GM10248 (cell line): ENCODE data around the gene PALLD.

ENCODE experiments used
- CTCF ChIA-PET: fragments of 300-600 bp; sonication (Branson Sonifier 250); formaldehyde crosslinking; extraction: SDS; loops from one replicate; lab custom pipeline; 2021; ENCODE audit warnings: antibody characterized with exemption; lab: Yijun Ruan, JAX
- POLR2A ChIA-PET: fragments of 350-650 bp; sonication (Branson Sonifier 250); formaldehyde crosslinking; extraction: SDS; loops from one replicate; lab custom pipeline; 2020; ENCODE audit warnings: antibody characterized with exemption; lab: Yijun Ruan, JAX
- DNase-seq: peaks from one replicate; pipeline ENCODE4 v3.0.0; 2012; ENCODE audit errors: extremely low spot score
- TF ChIP-seq, protein P1 (sequence below): IDR thresholded peaks from 2 replicates; pipeline ENCODE4 v1.5.1; 2012; ENCODE audit warnings: mild to moderate bottlenecking, low read depth; ENCODE audit errors: extremely low read depth, missing control alignments, control extremely low read depth

PALLD gene

DNA sequence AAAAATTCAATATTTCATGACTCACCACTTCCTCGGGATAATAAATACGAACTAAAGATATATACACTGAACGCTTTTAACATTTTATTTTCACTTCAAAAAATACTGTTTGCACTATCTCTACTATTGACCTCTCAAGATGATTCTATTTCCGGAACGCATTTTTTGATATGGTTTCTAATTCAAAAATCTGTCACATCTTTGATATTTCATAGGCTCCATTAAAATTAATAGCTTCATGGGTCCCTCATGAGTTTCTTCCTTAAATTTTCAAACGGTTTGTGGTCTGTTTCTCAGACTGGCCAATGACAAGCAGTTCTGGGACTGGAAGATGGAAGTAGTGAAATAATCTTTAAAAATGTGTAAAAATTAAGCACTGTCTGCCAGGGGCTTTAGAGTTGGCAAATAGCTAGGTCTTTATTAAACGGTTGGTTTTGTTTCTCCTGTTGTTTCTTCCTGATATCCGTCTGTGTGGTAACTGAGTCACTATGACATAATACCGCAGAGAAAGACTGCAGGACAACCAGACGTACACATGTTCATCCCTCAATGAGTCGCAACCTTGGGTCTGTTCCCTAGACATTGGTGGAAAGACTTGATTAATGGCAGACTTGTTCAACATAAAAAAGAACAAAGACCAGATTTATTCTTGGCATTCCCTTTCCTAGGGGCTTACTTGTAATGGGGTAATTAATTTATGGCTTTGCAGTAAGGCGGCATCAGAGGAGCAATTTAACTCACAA lies 133.8 kb downstream of the PALLD start:
- no peak for DNase-seq
- TF ChIP-seq, protein P1, sequence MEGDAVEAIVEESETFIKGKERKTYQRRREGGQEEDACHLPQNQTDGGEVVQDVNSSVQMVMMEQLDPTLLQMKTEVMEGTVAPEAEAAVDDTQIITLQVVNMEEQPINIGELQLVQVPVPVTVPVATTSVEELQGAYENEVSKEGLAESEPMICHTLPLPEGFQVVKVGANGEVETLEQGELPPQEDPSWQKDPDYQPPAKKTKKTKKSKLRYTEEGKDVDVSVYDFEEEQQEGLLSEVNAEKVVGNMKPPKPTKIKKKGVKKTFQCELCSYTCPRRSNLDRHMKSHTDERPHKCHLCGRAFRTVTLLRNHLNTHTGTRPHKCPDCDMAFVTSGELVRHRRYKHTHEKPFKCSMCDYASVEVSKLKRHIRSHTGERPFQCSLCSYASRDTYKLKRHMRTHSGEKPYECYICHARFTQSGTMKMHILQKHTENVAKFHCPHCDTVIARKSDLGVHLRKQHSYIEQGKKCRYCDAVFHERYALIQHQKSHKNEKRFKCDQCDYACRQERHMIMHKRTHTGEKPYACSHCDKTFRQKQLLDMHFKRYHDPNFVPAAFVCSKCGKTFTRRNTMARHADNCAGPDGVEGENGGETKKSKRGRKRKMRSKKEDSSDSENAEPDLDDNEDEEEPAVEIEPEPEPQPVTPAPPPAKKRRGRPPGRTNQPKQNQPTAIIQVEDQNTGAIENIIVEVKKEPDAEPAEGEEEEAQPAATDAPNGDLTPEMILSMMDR, result no peak
- ChIA-PET POLR2A (no interaction called here), CTCF (interaction anchor here (1.6 kb wide), 1 partner anchor 11 kb away, joined by 3 read pairs; no protein-coding TSS in a partner anchor)

- POLR2A ChIA-PET, result no interaction called here
- CTCF ChIA-PET, result interaction anchor here (1.6 kb wide), 1 partner anchor 12 kb away, joined by 3 read pairs; no protein-coding TSS in a partner anchor
- TF ChIP-seq, protein P1, result no peak
- DNase-seq, result no peak
Observed at GRCh38 chr4:168631241-168632162, 134.7 kb downstream of the PALLD start.

DNA sequence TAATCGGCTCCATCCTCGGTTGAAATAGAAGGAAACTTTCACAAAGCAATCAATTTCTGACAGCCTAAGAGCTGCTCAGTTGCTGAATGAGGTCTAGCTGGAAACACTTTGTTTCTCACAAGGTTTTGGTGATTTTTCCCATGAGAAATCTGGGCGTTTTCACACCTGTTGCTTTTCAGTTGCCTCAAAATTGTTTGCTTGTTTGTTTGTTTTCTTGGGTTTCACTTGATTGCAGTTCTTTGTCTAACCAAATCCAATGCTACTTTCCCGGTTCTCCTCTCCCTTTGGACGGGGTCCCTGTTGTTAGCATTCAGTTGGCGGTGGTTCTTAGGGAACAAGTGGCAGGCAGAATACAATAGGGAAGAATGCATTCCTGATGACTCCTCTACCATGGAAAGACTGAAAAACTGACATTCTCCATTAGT lies 135.5 kb downstream of the PALLD start:
- ChIA-PET POLR2A (no interaction called here), CTCF (interaction anchor here (1.6 kb wide), 1 partner anchor 13 kb away, joined by 3 read pairs; no protein-coding TSS in a partner anchor)
- DNase-seq, result no peak
- TF ChIP-seq, protein P1, result no peak

DNA sequence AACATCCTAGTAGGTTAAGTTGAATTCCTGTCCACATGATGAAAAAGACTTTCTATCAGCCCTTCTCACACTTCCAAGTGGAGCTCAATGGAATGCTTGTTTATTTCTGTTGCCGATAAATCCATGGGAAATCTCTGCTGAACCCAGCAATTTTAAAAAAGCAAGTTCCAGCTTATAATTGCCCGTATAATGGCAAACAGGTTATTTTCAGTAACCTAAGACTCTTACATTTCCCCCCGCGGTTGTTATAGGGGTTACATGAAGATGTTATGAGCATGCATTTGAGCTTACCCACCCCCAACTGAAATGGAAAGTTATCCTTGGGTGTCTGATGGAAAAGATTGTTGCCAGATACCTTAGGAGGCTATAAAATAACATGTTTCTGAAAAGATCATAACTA lies 136.2 kb downstream of the PALLD start:
- ChIA-PET POLR2A (no interaction called here), CTCF (interaction anchor here (1.1 to 2.0 kb wide), 3 partner anchors 10 to 27 kb away, joined by 3 to 4 read pairs (median 3); no protein-coding TSS in a partner anchor)
- TF ChIP-seq, protein P1, result no peak
- DNase-seq, result no peak

DNA sequence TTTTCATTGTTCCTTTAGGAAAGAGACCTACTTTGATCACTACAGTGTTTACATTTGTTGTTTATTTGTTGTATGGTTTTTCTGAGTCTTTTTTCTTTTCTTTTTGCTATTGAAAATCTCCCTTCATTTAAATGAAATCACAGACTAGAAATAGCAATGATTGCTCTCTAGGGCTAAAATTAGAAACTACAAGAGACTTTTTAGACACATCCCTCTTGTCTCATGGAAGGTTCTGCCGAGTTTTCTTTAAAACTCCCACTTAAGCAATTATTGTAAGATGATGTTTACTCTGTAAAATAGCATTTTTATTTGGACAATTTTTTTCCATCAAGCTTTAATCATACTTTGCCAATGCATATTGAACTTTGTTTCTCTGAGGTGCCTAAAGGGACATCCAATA lies 136.6 kb downstream of the PALLD start:
- TF ChIP-seq, protein P1, result no peak
- ChIA-PET CTCF (interaction anchor here (0.8 to 2.0 kb wide), 4 partner anchors 10 to 27 kb away, joined by 3 to 4 read pairs (median 3); no protein-coding TSS in a partner anchor), POLR2A (no interaction called here)
- DNase-seq, result no peak

DNA sequence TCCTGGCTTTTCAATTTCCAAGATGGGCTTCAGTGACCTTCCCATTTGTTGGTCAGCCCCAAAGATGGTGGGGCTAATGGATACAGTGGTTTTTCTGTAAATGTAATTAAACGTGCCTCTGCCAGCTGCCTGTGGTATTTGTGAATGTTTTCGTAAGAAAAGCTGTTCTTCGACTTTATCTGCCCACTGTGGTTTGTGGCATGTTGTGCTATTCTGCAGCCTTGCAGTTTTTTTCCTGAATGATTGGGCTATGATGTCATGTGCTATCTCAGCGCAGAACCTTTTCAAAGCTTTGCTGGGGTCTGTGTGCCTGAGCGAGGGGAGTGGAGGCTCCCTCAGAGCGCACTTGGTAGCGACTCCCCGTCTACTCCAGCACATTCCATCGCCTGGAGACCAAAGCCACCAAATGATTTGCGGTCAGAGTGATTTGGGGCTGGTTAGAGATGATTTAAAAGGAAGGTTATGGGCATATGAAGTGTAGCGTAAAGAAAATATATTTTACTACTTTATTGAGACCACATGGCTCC lies 137.5 kb downstream of the PALLD start:
- TF ChIP-seq, protein P1, result no peak
- DNase-seq, result no peak
- ChIA-PET CTCF (interaction anchor here (0.8 to 2.0 kb wide), 5 partner anchors 11 to 26 kb away, joined by 3 to 4 read pairs (median 3); no protein-coding TSS in a partner anchor), POLR2A (no interaction called here)
